AG04450 (cell line): ENCODE results near the gene KCNAB2. TPM values are rescaled to one million over a fixed set of nuclear protein-coding genes. Genes with fewer than 3 reads are reported as not detected.

Experiments
- CTCF ChIA-PET: fragments of 300-600, 350-600 bp; formaldehyde crosslinking; extraction: SDS; loops from one replicate; lab custom pipeline; 2022; ENCODE audit warnings: antibody characterized with exemption, inconsistent platforms; lab: Charles Lee
- POLR2A ChIA-PET: fragments of 350-600 bp; formaldehyde crosslinking; extraction: SDS; loops from one replicate; lab custom pipeline; 2021; ENCODE audit warnings: antibody characterized with exemption, inconsistent platforms; lab: Yijun Ruan, JAX
- DNase-seq: peaks from one replicate; pipeline ENCODE4 v3.0.0-alpha.2; 2011; ENCODE audit warnings: low read depth, low spot score
- H3K27ac ChIP-seq: one replicate; pipeline ENCODE4 v1.5.1; 2012; ENCODE audit warnings: low read depth, low read length, control low read depth
- H3K27me3 ChIP-seq: one replicate; pipeline ENCODE4 v1.6.0; 2012; ENCODE audit warnings: low read length; ENCODE audit not compliant: control insufficient read depth, insufficient read depth
- H3K4me3 ChIP-seq: 2 replicates; pipeline ENCODE4 v1.5.1; 2011; ENCODE audit warnings: mild to moderate bottlenecking, low read depth, low read length, control low read depth
- H3K9me3 ChIP-seq: 2 replicates; pipeline ENCODE4 v1.5.1; 2012; ENCODE audit warnings: low read length; ENCODE audit not compliant: control insufficient read depth, insufficient read depth
- CTCF ChIP-seq: IDR thresholded peaks from 2 replicates; pipeline ENCODE4 v1.5.1; 2011; ENCODE audit warnings: low read depth, low read length, control low read depth, inconsistent platforms
- polyA plus RNA-seq: library from polyadenylated mRNA; depleted of rRNA; stranded (reverse); fragments of >200 nt; gene quantifications from 2 replicates; pipeline ENCODE4 v1.2.3, GENCODE V29; 2011

KCNAB2 gene
- polyA plus RNA-seq, 1 experiment, result 3.1 TPM

DNA sequence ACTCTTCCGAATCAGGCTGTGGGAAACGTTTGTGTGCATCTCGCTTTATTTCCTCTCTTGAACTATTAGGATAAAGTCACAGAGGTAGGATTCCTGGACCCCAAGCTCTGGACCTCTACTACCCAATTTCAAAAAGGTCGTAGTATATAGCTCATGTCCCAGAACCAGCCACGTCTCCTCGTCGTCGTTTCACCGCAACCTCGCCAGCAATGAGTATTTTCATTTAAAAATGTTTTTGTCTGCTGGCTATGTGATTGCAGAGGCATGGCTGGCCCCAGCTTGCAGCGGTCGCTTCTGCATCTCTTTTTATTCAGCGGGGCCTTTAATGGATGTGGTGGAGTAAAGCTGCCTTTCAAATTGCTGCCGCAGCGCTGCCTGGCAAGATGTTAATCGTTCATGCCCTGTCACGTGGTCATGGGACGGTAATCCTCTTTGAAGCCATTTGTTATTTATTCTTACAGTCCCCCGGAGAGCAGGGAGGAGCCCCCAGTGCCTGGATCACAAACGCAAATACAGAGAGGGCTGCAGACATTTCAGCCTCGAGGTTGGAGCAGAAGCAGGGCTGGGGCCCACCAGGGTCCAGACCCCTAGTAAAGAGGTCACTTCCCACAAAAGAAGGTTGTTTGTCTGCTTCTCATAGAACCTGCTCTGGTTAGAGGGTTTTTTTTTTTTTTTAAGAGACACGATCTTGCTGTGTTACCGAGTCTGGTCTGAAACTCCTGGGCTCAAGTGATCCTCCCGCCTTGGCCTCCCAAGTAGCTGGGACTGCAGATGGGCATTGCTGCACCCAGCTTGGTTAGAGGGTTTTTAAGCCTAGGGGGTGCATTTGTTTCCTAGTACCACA lies 41.9 kb upstream of the KCNAB2 start:
- H3K27ac ChIP-seq, result no peak overlapping the region
- no peak overlapping the region for H3K4me3 ChIP-seq
- no peaks in the 10 kb centered on the region for H3K27me3 ChIP-seq
- TF ChIP-seq CTCF, result no peak
- no peak for DNase-seq
- CTCF ChIA-PET, result no interaction called here
- POLR2A ChIA-PET, result no interaction called here
- no peaks in the 10 kb centered on the region; the same call in 1 of the 2 replicates for H3K9me3 ChIP-seq

DNA sequence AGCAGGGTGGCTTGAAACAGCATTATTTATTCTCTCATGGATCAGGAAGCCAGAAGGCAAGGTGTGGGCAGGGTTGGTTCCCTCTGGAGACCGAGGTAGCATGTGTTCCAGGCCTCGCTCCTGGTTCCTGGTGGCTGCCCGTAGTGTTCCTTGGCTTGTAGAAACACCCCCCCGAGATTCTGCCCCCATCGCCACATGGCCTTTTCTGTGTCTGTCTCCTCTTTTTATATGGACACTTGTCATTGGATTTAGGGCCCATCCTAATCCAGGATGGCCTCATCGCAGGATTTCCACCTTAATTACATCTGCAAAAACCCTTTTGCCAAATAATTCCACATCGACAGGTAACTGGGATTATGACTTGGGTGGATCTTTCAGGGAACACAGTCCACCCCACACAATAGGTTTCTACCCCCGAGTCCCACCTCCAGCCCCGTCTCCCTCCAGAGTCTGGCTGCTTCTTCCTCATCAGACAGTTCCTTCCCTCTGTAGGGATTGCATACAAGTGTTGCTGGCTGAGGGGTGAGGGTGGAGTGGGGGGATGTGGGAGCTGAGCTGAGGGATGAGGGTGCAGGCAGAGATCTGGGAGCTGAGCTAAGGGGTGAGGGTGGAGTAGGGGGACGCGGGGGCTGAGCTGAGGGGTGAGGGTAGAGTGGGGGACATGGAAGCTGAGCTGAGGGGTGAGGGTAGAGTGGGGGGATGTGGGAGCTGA lies 41.1 kb upstream of the KCNAB2 start:
- POLR2A ChIA-PET, result interaction anchor here (0.7 kb wide), 1 partner anchor 85 kb away, joined by 3 read pairs; no protein-coding TSS in a partner anchor
- DNase-seq, result no peak
- CTCF ChIA-PET, result no interaction called here

GRCh38 chr1:6005276-6005917 lies 40.3 kb upstream of the KCNAB2 start:
- no peak for DNase-seq
- Histone ChIP-seq H3K4me3 (no peak overlapping the region), H3K27ac (no peak overlapping the region), H3K27me3 (no peaks in the 10 kb centered on the region), H3K9me3 (no peaks in the 10 kb centered on the region; the same call in 1 of the 2 replicates)
- ChIA-PET CTCF (no interaction called here), POLR2A (interaction anchor here (0.7 kb wide), 1 partner anchor 86 kb away, joined by 3 read pairs; no protein-coding TSS in a partner anchor)
- TF ChIP-seq CTCF, result no peak

More for the DNA sequence above, 41.1 kb upstream of the KCNAB2 start:
- Histone ChIP-seq H3K4me3 (no peak overlapping the region), H3K27me3 (no peaks in the 10 kb centered on the region), H3K27ac (no peak overlapping the region), H3K9me3 (no peaks in the 10 kb centered on the region; the same call in 1 of the 2 replicates)
- TF ChIP-seq CTCF, result no peak

GRCh38 chr1:6006882-6007281 lies 38.8 kb upstream of the KCNAB2 start:
- CTCF ChIA-PET, result no interaction called here
- TF ChIP-seq CTCF, result no peak

More at GRCh38 chr1:6006882-6007281, 38.8 kb upstream of the KCNAB2 start:
- DNase-seq, result no peak
- H3K27me3 ChIP-seq, result no peaks in the 10 kb centered on the region
- POLR2A ChIA-PET, result no interaction called here
- no peak overlapping the region for H3K4me3 ChIP-seq
- H3K9me3 ChIP-seq, result no peaks in the 10 kb centered on the region; the same call in 1 of the 2 replicates
- no peak overlapping the region for H3K27ac ChIP-seq
